DND-41 (cell line): ENCODE measurements around the gene ZDHHC11B.
"Not testable (repeated sequence)": the region's sequence is repeated elsewhere in the genome, so short reads cannot be mapped to it uniquely, and the experiment has no call there.

ENCODE experiments used
- ATAC-seq: fragments of 200-7000 bp; cut with Tn5 transposase; 3 replicates; pipeline ENCODE4 v1.9.1; 2021; ENCODE audit warnings: low read depth; ENCODE audit not compliant: insufficient read depth
- DNase-seq: peaks from one replicate; pipeline ENCODE4 v3.0.0-alpha.2; 2020
- H2AFZ ChIP-seq: 2 replicates; pipeline ENCODE4 v1.6.0; 2012; ENCODE audit warnings: low read depth, low read length
- H3K27ac ChIP-seq: 2 replicates; pipeline ENCODE4 v1.5.1; 2012; ENCODE audit warnings: low read length, inconsistent platforms
- H3K27me3 ChIP-seq: fragments of 200-600 bp; sonication (generic); 2 replicates; pipeline ENCODE4 v1.6.0; 2012; ENCODE audit warnings: low read length, mild to moderate bottlenecking, inconsistent platforms; ENCODE audit not compliant: insufficient read depth, poor library complexity
- H3K36me3 ChIP-seq: 2 replicates; pipeline ENCODE4 v1.5.1; 2012; ENCODE audit warnings: low read length, inconsistent platforms; ENCODE audit not compliant: insufficient read depth
- H3K4me1 ChIP-seq: 2 replicates; pipeline ENCODE4 v1.5.1; 2012; ENCODE audit warnings: mild to moderate bottlenecking, low read length; ENCODE audit not compliant: insufficient read depth
- H3K4me2 ChIP-seq: 2 replicates; pipeline ENCODE4 v1.6.0; 2012; ENCODE audit warnings: mild to moderate bottlenecking, moderate library complexity, low read length, inconsistent platforms; ENCODE audit not compliant: insufficient read depth
- H3K4me3 ChIP-seq, 2 experiments: fragments of 200-600 bp in 1 of 2; shearing (Covaris generic) in 1 of 2; 2 replicates each; pipeline ENCODE4 v1.5.1; 2012 to 2016; ENCODE audit warnings: inconsistent platforms in 2 of 2, low read length in 2 of 2, mild to moderate bottlenecking in 2 of 2, low read depth in 1 of 2, moderate library complexity in 1 of 2
- H3K79me2 ChIP-seq: 2 replicates; pipeline ENCODE4 v1.6.0; 2012; ENCODE audit warnings: low read length, inconsistent platforms; ENCODE audit not compliant: insufficient read depth
- H3K9ac ChIP-seq: 2 replicates; pipeline ENCODE4 v1.6.0; 2012; ENCODE audit warnings: low read depth, mild to moderate bottlenecking, inconsistent platforms, low read length, moderate library complexity
- H3K9me3 ChIP-seq: 2 replicates; pipeline ENCODE4 v1.5.1; 2012; ENCODE audit warnings: low read length, moderate library complexity, mild to moderate bottlenecking, inconsistent platforms; ENCODE audit not compliant: insufficient read depth, severe bottlenecking
- H4K20me1 ChIP-seq: 2 replicates; pipeline ENCODE4 v1.6.0; 2012; ENCODE audit warnings: low read length; ENCODE audit not compliant: insufficient read depth
- EZH2 ChIP-seq: IDR thresholded peaks from 3 replicates; pipeline ENCODE4 v1.6.1; 2012; ENCODE audit warnings: borderline replicate concordance, low read depth, mild to moderate bottlenecking, moderate library complexity, low read length, inconsistent platforms; ENCODE audit not compliant: severe bottlenecking
- TF ChIP-seq, protein P1 (sequence below): IDR thresholded peaks from 2 replicates; pipeline ENCODE4 v1.5.1; 2012; ENCODE audit warnings: borderline replicate concordance, low read length, moderate library complexity, mild to moderate bottlenecking; ENCODE audit not compliant: poor library complexity, severe bottlenecking; ENCODE audit errors: extremely low read depth

The ZDHHC11B gene

GRCh38 chr5:776862-777711 is 7.4 kb downstream of the ZDHHC11B start:
- Histone ChIP-seq H3K79me2 (no peaks in the 10 kb centered on the region), H3K9me3 (no peaks in the 10 kb centered on the region), H2AFZ (no peak overlapping the region), H3K4me1 (no peaks in the 10 kb centered on the region), H3K4me2 (no peak overlapping the region), H3K27me3 (no peaks in the 10 kb centered on the region), H3K4me3 (no peak overlapping the region), H3K27ac (no peak overlapping the region), H3K9ac (no peak overlapping the region), H4K20me1 (peaks cover 3% of the 10 kb centered on the region; the same call in 1 of the 2 replicates), H3K36me3 (no peaks in the 10 kb centered on the region)
- DNase-seq (no peak), ATAC-seq (no peak)
- TF ChIP-seq EZH2, result no peak
- TF ChIP-seq, protein P1, sequence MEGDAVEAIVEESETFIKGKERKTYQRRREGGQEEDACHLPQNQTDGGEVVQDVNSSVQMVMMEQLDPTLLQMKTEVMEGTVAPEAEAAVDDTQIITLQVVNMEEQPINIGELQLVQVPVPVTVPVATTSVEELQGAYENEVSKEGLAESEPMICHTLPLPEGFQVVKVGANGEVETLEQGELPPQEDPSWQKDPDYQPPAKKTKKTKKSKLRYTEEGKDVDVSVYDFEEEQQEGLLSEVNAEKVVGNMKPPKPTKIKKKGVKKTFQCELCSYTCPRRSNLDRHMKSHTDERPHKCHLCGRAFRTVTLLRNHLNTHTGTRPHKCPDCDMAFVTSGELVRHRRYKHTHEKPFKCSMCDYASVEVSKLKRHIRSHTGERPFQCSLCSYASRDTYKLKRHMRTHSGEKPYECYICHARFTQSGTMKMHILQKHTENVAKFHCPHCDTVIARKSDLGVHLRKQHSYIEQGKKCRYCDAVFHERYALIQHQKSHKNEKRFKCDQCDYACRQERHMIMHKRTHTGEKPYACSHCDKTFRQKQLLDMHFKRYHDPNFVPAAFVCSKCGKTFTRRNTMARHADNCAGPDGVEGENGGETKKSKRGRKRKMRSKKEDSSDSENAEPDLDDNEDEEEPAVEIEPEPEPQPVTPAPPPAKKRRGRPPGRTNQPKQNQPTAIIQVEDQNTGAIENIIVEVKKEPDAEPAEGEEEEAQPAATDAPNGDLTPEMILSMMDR, result no peak

DNA sequence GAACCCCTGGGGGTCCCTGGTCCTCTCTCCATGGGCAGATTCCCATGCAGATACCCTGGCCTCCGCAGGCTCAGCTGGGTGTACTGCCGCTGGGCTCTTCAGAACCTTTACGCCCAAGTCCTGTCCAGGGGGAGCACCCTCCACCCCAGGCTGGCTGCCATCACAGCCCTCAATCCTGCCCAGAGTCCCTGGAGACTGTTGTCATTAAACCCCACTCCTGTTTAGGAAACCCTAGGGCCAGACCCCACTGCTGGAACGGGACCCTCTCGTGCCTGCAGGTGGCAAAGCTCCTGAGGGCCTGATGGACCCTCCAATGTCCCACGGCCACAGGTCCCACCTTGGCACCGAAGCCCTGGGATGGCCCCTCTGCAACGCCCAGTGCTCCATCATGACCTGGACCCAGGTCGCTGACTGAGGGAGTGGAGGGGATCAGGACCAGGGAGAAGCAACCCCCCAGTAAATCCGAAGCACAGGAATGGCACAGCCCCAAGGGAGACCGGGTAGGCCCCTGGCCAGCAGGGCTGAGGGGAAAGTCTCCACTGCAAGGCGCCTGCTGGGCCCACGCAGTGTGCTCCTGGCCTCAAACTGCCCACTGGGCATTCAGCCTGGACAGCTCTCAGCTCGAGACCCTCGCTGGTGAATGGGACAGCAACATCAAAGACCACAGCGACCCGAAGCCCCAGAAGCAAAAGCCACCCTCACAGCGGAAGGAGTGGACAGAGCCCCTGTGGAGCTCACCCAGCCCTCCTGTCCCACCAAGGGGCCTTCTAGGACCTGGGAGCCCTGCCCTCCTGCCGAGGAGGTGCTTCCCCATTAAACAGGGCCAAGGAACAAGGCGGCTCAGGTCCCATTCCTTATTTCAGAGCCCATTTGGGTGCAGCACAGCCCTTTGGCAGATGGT is 8.3 kb downstream of the ZDHHC11B start:
- Histone ChIP-seq H3K79me2 (no peaks in the 10 kb centered on the region), H3K4me2 (no peak overlapping the region), H3K27me3 (no peaks in the 10 kb centered on the region), H3K27ac (no peak overlapping the region), H3K4me3 (no peak overlapping the region), H3K4me1 (no peaks in the 10 kb centered on the region), H3K9me3 (no peaks in the 10 kb centered on the region), H3K9ac (no peak overlapping the region), H3K36me3 (no peaks in the 10 kb centered on the region), H2AFZ (no peak overlapping the region), H4K20me1 (peaks cover 3% of the 10 kb centered on the region; the same call in 1 of the 2 replicates)
- no peak for TF ChIP-seq EZH2
- TF ChIP-seq, protein P1, result no peak
- no peak for DNase-seq
- no peak for ATAC-seq

DNA sequence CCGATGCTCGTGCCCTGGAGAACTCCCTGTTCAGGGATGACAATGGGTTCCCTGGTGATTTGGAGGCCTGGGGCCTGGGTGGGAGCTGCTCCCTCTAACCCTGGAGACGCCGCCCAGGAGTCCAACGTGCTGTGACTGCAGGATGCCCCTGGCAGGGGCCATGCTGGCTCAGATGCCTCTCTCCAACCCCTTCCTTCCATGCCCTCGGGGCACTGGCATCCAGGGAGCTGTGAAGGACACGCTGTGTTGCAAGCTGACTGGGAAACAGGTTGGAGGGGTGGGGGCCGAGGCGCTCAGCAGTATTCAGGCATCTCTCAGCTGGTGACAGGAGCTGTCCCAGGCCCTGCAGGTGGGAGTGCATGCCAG is 9.0 kb downstream of the ZDHHC11B start:
- not testable (repeated sequence) for DNase-seq, H3K4me3 ChIP-seq, H3K27ac ChIP-seq, H3K79me2 ChIP-seq, H4K20me1 ChIP-seq, H2AFZ ChIP-seq, H3K27me3 ChIP-seq, H3K9me3 ChIP-seq, H3K9ac ChIP-seq, H3K4me1 ChIP-seq, H3K4me2 ChIP-seq, H3K36me3 ChIP-seq, ATAC-seq

DNA sequence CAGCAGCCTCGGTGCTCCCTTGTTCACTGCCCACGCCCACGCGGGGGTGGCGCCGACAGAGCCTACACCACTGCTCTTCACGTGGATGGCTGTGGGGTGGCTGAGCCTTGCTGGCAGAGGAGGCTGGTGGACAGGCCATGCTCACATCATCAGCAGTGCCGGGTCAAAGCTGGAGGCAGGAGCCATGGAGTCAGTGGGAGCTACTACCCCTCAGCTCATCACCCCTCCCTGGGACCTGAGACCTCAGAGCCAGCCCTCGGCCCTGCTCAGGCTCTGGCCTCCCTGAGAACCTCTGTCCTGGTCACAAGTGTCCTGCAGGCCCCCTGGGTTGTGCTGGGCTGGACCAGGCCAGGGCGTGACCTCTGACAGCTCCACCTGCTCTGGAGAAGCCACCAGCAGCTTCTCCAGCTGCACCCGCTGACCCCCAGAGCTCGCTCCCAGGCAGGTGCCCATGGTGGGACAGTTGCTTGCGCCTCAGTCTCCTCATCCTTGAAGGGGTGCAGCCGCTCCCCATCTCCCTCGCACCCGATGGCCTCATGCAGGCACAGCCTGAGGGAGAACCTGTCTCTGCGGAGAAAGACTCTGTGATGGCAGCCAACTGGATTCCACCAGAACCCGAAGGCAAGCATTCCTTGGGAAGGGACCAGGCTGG is 9.5 kb downstream of the ZDHHC11B start:
- not testable (repeated sequence) for ATAC-seq, H3K27me3 ChIP-seq, H3K79me2 ChIP-seq, H3K4me3 ChIP-seq, H2AFZ ChIP-seq, DNase-seq, H3K4me2 ChIP-seq, H3K9me3 ChIP-seq, H3K36me3 ChIP-seq, H3K27ac ChIP-seq, H4K20me1 ChIP-seq, H3K9ac ChIP-seq, H3K4me1 ChIP-seq

DNA sequence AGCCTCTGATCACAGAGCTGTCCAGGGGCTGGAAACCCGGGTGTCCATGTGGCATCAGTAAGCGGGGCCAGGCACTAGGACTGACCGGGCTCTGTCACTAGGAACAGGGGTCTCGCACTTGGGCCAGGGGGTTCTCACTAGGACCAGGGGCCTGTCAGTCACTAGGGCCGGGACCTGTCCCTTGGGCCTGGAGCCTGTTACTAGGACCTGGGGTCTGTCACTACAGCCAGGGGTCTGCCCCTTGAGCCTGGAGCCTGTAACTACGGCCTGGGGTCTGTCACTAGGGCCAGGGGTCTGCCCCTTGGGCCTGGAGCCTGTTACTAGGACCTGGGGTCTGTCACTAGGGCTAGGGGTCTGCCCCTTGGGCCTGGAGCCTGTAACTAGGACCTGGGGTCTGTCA is 10.2 kb downstream of the ZDHHC11B start:
- ATAC-seq, H3K9me3 ChIP-seq, H3K27ac ChIP-seq, H3K36me3 ChIP-seq, H3K4me3 ChIP-seq, DNase-seq, H3K27me3 ChIP-seq, H3K4me1 ChIP-seq, H3K79me2 ChIP-seq, H4K20me1 ChIP-seq, H3K9ac ChIP-seq, H3K4me2 ChIP-seq, H2AFZ ChIP-seq: not testable (repeated sequence)
